NB4 (cell line): ENCODE data around the gene BSPRY.

ENCODE experiments used
- DNase-seq: peaks from one replicate; pipeline ENCODE4 v3.0.0; 2010; ENCODE audit warnings: low read depth
- H3K4me3 ChIP-seq: one replicate; pipeline ENCODE4 v1.5.1; 2011; ENCODE audit warnings: mild to moderate bottlenecking, low read depth, low read length, moderate library complexity
- MYC ChIP-seq: IDR thresholded peaks from 2 replicates; pipeline ENCODE4 v1.6.1; 2011; ENCODE audit warnings: low read depth, low read length
- POLR2A ChIP-seq: IDR thresholded peaks from 2 replicates; pipeline ENCODE4 v1.6.1; 2011; ENCODE audit warnings: mild to moderate bottlenecking; ENCODE audit not compliant: insufficient read length; ENCODE audit errors: extremely low read depth
- TF ChIP-seq, protein P1 (sequence below): IDR thresholded peaks from 2 replicates; pipeline ENCODE4 v1.6.1; 2011; ENCODE audit warnings: low read depth, low read length
- TF ChIP-seq, protein P2 (sequence below): IDR thresholded peaks from one replicate; pipeline ENCODE4 v1.5.1; 2012; ENCODE audit warnings: low read depth, low read length

Gene BSPRY

DNA sequence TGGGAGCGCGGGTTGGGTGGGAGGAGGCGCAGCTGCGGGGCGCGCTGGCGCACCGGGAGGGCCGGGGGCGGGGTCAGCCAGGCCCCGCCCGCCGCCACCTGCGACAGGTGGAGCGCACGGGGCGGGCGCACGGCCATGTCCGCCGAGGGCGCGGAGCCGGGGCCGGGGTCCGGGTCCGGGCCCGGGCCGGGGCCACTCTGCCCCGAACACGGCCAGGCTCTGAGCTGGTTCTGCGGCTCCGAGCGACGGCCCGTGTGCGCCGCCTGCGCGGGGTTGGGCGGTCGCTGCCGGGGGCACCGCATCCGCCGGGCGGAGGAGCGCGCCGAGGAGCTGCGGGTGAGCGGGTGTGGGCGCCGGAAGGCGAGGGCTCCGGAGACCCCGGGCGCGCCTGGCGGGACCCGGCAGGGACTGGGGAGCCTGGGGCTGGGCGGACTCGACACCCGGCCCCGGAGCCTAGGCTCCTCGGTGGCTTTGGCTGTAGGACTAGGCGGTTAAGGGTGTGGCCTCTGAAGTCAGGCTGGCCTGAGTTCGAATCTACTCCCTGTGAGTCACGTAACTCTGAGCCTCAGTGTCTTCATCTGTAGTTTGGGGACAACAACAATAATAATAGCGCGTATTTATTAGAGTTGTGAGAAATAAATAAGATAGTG lies at the start of gene BSPRY:
BSPRY (plus strand) TSS at position 97 of the 650 bp plus-strand sequence; CDS start at position 136, 39 bp downstream.
- H3K4me3 ChIP-seq: peak within 1 kb of the TSS; percentile 28
- TF ChIP-seq, protein P1, sequence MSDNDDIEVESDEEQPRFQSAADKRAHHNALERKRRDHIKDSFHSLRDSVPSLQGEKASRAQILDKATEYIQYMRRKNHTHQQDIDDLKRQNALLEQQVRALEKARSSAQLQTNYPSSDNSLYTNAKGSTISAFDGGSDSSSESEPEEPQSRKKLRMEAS: no peak
- TF ChIP-seq, protein P2, sequence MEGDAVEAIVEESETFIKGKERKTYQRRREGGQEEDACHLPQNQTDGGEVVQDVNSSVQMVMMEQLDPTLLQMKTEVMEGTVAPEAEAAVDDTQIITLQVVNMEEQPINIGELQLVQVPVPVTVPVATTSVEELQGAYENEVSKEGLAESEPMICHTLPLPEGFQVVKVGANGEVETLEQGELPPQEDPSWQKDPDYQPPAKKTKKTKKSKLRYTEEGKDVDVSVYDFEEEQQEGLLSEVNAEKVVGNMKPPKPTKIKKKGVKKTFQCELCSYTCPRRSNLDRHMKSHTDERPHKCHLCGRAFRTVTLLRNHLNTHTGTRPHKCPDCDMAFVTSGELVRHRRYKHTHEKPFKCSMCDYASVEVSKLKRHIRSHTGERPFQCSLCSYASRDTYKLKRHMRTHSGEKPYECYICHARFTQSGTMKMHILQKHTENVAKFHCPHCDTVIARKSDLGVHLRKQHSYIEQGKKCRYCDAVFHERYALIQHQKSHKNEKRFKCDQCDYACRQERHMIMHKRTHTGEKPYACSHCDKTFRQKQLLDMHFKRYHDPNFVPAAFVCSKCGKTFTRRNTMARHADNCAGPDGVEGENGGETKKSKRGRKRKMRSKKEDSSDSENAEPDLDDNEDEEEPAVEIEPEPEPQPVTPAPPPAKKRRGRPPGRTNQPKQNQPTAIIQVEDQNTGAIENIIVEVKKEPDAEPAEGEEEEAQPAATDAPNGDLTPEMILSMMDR: no peak
- TF ChIP-seq POLR2A (no peak), MYC (no peak)
- peak; percentile 40 for DNase-seq

DNA sequence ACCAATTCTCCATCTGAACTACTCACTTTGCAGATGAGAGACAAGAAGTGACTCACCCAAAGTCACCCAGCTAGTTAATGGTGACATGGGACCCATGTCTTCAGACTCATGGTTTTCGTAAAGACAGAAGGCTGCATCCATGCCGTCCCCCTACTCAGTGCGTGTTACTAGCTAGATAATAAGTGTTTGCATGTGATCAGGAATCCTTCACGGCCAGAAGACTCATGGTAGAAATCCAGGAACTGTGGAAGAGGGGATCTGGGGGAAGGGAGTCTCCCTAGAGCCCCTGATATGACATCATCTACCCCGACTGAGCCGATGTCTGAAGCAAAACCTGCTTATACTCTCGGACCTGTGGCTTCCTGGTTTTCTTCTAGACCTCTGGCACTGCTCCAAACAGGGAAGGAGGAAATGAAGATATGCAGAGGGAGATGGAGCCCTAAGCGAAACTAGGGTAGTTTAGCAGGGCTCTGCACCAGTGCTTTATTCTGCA lies 49.5 kb upstream of the BSPRY start:
- H3K4me3 ChIP-seq: no peak overlapping the region
- DNase-seq: peak; percentile 53
- TF ChIP-seq, protein P2: no peak
- TF ChIP-seq, protein P1: no peak
- TF ChIP-seq MYC: no peak
- no peak for TF ChIP-seq POLR2A

DNA sequence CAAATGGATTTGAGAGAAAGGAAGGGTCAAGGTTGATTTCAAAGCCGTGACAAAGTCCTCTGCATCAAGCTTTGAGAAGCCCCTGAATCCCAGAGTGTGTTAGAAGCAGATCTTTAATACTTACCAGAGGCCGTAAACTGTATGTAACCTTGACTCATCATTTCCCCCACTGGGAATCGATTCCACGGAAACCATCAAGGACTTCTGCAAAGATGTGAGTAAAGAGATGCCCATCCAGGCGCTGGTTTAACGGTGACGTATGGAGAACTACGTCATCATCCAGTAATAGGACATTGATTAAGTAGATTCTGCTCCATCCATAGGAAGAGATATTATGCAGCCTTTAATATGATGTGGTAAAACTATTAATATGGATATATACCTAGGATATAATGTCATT lies 47.8 kb upstream of the BSPRY start:
- TF ChIP-seq POLR2A (no peak), MYC (no peak)
- TF ChIP-seq, protein P2: no peak
- TF ChIP-seq, protein P1: no peak
- DNase-seq: peak; percentile 28
- H3K4me3 ChIP-seq: no peak overlapping the region

DNA sequence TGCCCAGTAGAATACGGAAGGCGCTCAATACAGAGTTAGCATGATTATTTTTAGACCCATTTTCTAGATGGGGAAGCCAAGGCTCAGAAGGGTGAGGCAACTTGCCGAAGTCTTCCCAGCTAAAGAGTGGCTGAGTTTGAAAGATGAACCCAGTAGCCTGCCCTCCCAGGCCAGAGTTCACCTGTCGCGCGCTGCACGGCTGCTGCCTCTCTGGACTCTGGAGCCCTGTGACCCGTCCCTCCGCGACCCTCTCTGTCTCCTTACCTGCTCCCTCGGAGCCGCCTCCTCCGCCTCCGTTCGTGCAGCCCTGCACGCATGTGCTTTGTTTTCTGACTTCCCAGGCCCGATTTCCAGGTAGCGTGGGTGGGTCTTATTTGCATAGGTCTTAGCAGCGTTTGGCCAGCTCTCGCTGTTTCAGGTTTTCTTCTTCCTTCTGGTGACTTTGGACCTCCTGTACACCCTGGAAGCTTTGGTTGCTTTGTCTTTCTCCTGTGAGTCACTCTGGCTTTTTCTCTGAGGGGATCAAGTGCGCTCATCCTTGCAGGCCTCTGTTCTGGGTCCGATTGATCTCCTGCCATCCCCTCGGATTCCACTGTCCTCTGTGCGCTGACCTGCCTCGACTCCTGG lies 46.4 kb upstream of the BSPRY start, which contains the start of gene RNF183:
RNF183 (minus strand) TSS at position 585 of the 627 bp plus-strand sequence. CDS start 5,192 bp downstream, outside the sequence.
- TF ChIP-seq POLR2A (no peak), MYC (no peak)
- TF ChIP-seq, protein P1: no peak
- TF ChIP-seq, protein P2: no peak
- no peak within 1 kb of the TSS for H3K4me3 ChIP-seq
- DNase-seq: no peak

DNA sequence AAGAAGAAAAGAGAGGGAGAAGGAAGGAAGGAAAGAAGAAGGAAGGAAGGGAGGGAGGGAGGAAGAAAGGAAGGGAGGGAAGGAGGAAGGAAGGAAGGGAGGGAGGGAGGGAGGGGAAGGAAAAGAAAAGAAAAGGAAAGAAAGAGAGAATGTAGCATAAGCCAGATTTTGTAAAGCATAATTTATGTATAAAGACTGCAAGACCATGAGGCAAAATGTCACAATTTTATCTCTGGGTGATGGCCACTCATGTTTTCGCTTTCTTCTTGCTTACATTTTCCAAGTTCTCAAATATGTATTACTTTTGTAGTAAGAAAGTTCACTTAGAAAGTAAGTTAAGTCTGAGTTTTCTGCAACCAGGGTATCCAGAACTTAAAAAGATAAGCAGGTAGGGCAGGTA lies 42.8 kb upstream of the BSPRY start:
- no peak for TF ChIP-seq MYC
- TF ChIP-seq POLR2A: no peak
- TF ChIP-seq, protein P1: no peak
- TF ChIP-seq, protein P2: no peak
- H3K4me3 ChIP-seq: no peak overlapping the region
- DNase-seq: no peak
